Thyroid gland (tissue), 4 donors: ENCODE measurements around the gene FAM24B.

ENCODE experiments used
- CTCF ChIP-seq, 6 experiments: fragments of 200-600 bp in 3 of 6; fragments of 450-650 bp in 3 of 6; sonication (generic) in 3 of 6; IDR thresholded peaks; one replicate each; pipeline ENCODE4 v1.5.1; 2016 to 2019; ENCODE audit warnings: antibody characterized with exemption in 6 of 6, mild to moderate bottlenecking in 2 of 6, inconsistent platforms in 1 of 6, moderate library complexity in 1 of 6
- POLR2A ChIP-seq, 2 donors: fragments of 450-650 bp; IDR thresholded peaks; one replicate each; pipeline ENCODE4 v1.6.1; 2017; ENCODE audit warnings: antibody characterized with exemption in 2 of 2, mild to moderate bottlenecking in 2 of 2, moderate library complexity in 1 of 2

GRCh38 chr10:122877264-122877663 lies 2.1 kb downstream of the FAM24B start:
- TF ChIP-seq CTCF (IDR thresholded peaks at IDR 0.05): no peak
- no peak for TF ChIP-seq POLR2A (IDR thresholded peaks at IDR 0.05)
